Stimulated activated CD8-positive, alpha-beta memory T cell treated with anti-CD3 and anti-CD28 coated beads, Interleukin-7, amount 100 ng/mL, for 4 hours (primary cell): ENCODE measurements around the gene ST6GALNAC3.
"Not testable (repeated sequence)": the region's sequence is repeated elsewhere in the genome, so short reads cannot be mapped to it uniquely, and the experiment has no call there.

ENCODE experiments used
- DNase-seq, 2 donors: peaks; one replicate each; pipeline ENCODE4 v3.0.0-alpha.2; 2020; ENCODE audit warnings: low read depth in 2 of 2

ST6GALNAC3 gene

DNA sequence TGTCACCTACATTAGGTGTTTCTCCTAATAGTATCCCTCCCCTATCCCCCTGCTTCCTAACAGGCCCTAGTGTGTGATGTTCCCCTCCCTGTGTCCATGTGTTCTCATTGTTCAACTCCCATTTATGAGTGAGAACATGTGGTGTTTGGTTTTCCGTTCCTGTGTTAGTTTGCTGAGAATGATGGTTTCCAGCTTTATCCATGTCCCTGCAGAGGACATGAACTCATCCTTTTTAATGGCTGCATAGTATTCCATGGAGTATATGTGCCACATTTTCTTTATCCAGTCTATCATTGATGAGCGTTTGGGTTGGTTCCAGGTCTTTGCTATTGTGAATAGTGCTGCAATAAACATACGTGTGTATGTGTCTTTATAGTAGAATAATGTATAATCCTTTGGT is 267.3 kb downstream of the ST6GALNAC3 start:
- not testable (repeated sequence) for DNase-seq

GRCh38 chr1:76343356-76343755 is 268.8 kb downstream of the ST6GALNAC3 start:
- no peak for DNase-seq

DNA sequence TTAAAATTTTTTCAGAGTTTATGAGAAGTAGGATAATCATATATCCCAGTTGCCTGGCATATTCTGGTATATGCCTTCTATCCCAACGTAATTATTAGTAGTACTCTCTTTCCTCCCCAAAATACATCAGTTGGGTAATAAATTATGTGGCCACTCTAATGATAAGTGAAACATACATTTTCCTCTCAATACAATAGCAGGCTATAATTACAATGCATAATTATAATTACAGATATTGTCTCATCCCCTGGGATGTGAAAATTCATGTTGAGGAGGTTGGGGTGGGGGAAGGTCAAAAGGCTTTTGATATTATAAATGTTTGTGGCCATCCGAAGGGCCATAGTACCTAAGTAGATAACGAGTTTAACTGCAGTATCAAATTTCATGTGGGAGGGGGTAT is 277.1 kb downstream of the ST6GALNAC3 start:
- DNase-seq: no peak

DNA sequence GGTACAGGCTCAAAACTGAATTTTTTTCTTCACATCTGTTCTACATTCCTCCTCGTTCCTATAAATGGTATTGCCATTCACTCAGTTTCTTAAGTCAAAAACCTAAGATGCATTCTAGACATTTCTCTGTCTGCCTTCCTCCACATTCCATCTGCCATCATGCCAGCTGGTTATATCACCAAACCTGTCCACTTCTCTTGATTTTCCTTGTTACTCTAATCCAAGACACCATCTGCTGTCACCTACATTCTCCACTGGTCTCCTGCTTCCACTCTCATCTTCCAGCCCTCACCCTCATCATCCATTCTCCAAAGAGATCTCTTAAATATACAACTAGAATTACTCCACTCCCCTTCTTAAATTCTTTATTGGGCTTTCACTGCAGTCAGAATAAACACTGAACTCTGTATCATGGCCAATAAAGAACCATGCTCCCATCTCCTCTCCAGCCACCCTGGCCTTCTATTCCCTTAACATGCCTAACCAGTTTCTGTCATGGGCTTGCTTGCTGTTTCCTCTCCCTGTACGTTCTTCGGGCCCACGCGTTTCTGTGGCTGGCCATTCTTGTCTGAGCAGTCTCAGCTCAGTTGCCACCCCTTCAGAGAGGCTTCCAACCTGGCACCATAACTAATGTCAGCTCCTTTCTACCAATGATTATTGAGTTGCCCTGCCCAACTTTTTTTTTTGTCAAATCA is 278.3 kb downstream of the ST6GALNAC3 start:
- DNase-seq: no peak

GRCh38 chr1:76354236-76354635 is 279.7 kb downstream of the ST6GALNAC3 start:
- DNase-seq: no peak

DNA sequence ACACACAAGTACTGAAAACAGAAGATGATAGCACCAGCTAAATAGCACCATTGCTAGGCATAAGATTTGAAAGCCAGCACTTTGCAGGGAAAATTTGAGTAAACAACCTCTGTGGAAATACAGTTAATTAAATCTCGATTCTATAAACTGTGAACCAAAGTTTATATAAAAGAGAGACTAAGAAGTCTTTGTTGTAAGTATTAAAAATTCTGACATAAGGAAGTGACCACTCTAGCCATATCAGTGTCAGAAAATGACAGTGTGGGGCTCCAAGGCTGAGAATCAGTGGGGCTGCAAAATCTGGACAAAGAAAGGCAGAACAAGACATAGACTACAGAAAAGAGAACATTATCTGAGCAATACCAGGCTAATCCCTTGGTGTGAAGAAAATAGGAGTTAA is 292.2 kb downstream of the ST6GALNAC3 start:
- DNase-seq: no peak

- no peak for DNase-seq
Measured at GRCh38 chr1:76371941-76372340, 297.4 kb downstream of the ST6GALNAC3 start.

GRCh38 chr1:76374086-76374485 is 299.5 kb downstream of the ST6GALNAC3 start:
- no peak for DNase-seq

- no peak for DNase-seq
Measured at GRCh38 chr1:76377247-76377646, 302.7 kb downstream of the ST6GALNAC3 start.

GRCh38 chr1:76379506-76379905 is 305.0 kb downstream of the ST6GALNAC3 start:
- DNase-seq: no peak

DNA sequence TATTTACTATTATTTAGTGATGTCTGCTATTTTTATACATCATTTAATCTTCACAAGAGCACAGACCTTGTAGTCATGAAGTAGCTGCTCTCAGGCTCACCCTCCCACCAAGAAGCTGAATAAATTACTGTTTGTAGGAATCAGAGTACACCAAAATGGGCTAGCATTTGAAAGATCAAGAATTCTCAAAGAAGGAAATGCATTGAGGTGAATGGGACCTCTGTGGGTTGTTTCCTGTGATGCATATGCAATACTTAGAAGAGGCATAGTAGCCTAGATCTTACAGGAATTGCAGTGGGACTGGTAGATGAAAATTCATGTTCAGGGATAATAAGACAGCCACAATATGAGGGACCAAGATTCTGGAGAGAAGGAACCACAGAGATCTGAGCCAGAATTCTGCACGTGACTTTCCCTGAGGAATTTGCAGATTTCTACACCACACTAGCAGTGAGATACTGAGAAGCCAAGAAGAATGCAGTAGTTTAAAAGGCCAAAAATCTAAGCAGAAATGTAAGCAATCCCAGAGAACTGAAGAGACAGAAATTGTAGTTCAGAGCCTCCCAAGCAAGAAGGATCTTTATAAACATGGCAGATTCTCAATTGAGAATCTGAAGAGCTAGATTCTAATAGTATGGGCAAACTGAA is 307.0 kb downstream of the ST6GALNAC3 start:
- no peak for DNase-seq

GRCh38 chr1:76388261-76388660 is 313.7 kb downstream of the ST6GALNAC3 start:
- no peak for DNase-seq

GRCh38 chr1:76390456-76390855 is 315.9 kb downstream of the ST6GALNAC3 start:
- no peak for DNase-seq

GRCh38 chr1:76395059-76395458 is 320.5 kb downstream of the ST6GALNAC3 start:
- DNase-seq: no peak

DNA sequence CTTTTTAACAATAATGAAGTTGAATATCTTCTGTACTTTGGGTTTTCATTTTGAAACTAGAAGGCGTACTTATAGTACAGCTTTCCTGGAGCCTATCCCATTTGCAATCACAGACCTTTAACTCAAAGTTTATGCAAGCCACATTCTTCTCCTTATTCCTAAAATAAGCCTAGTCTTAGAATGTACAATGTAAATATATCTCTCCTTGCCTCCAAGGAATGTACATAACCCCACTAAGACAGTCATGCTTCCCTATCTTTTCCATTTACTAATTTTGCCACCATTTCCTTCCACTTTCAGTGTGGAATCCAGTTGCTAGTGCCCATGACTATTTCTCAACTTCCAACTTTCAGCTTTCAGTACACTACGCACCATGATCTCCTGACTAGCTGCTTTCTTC is 327.6 kb downstream of the ST6GALNAC3 start:
- no peak for DNase-seq

DNA sequence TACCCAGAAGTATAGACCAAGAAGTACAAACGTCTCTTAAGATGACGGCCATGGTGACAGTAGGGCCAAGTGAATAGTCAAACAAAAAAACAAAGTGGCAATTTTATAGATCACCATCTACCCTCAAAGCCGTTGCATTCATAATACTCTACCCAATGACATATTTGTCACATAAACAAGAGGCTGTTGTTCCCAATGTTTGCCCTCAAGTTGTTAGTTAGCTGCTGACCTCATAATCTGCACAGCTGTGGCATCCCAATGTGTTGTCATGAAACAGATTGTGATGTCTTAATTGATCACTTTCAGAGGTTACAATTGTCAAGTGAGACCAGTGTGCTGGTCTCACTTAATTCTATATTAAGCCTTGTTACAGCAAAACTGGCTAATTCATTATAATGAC is 333.8 kb downstream of the ST6GALNAC3 start:
- DNase-seq: no peak

DNA sequence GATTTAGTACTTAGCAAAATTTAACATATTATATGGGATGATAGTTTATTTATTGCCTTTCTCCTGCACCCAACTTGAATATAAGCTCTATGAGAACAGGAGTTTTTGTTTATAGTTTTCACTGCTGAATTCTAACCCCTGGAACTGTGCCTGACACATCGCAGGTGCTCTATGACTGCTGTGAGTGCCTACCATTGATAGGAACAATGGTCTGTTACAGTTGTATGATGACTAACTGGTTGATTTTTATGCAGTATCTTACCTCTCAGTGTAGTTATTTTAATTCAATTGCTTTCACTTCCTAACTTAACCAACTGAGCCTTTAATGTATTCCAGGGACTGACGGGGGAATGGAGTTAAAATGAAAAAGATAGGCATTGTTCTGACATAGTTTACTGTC is 336.0 kb downstream of the ST6GALNAC3 start:
- DNase-seq: no peak

DNA sequence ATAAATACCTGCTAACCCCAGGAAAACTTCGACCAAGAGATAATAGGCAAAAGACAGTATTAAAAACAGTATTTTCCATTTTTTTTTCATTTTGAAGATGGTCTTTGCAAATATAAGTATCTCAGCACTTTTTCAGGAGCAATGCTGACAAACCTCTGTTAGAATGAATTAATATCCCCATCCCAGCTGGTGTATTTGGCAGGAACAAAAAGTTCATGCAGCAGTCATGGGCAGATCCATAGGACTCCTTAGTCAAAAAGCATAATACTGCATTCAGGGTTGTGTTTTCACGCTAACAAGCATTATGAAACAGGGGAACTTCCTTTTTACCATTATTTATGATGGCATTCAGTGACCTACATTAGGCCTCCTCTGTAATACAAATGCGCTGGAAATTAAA is 344.0 kb downstream of the ST6GALNAC3 start:
- no peak for DNase-seq

- no peak for DNase-seq
Measured at GRCh38 chr1:76419603-76420002, 345.1 kb downstream of the ST6GALNAC3 start.

- no peak for DNase-seq
Measured at GRCh38 chr1:76425201-76426145, 350.9 kb downstream of the ST6GALNAC3 start.

GRCh38 chr1:76426606-76427005 is 352.1 kb downstream of the ST6GALNAC3 start:
- no peak for DNase-seq

- DNase-seq: no peak
Measured at GRCh38 chr1:76428028-76428427, 353.5 kb downstream of the ST6GALNAC3 start.

GRCh38 chr1:76430531-76430930 is 356.0 kb downstream of the ST6GALNAC3 start:
- DNase-seq: no peak
